ENCODE data around the gene HSP90AB1. TPM values are rescaled to one million over a fixed set of nuclear protein-coding genes. Genes with fewer than 3 reads are reported as not detected.

HSP90AB1 gene
- total and polyA plus RNA-seq, 9 of the 15 experiments (the other 6 are each of a cell fraction or from before 2014, with no cell fraction given): 1,780 to 3,358 (median 2,262) TPM

DNA sequence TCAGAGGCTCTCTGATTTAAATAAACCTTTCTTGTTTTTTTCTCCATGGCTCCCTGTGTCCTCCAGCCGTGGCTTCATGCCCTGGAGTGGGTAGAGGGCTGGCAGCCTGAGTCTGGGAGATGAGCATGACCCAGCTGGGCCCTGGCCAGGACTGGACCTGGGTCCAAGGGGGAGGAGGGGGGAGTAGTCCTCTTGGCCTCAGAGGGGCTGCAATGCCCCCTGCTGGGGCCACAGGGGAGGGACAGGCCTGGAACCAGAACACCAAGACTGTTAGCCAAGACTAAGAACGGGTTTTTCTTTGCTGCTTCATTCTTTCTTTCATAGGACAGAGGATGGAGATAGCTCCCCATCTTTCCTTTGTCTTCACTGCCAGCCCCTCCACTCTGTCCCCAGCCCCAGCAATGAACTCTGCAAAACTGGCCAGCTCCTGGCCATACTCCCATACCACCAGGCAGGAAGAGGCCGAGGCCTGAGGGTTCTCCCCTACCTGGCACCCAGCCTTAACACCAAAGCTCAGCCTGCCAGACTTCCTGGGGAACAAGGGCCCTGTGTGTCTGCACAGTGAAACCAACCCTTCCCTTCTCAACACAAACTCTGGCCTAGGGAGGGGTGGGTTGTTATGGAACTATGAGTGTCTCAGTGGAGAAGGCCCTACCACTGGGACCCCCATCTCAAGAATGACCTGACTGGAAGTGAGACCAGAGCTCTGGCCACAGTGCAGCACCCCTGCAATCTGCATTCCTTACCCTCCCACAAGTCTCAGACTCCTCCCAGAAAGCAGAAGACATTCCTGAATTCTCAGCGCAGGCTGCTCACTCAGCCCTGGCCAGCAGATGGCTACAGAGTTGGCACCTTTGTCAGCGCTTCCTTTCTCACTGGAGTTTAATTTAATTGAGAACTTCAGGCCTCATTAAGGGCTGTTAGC is 12.5 kb upstream of the HSP90AB1 start (continued):
- no peak for TF ChIP-seq ELF1 (tag; IDR thresholded peaks at IDR 0.05)
- no peak for TF ChIP-seq XRCC3 (IDR thresholded peaks at IDR 0.05)
- TF ChIP-seq CAMTA2 (CRISPR knock-in tag; conservative IDR thresholded peaks at IDR 0.05): no peak
- TF ChIP-seq PML (IDR thresholded peaks at IDR 0.05; ENCODE audit: low read length): no peak
- TF ChIP-seq SMAD2 (IDR thresholded peaks at IDR 0.05; ENCODE audit: low read depth, low read length): no peak
- TF ChIP-seq TGIF2 (CRISPR knock-in tag; IDR thresholded peaks at IDR 0.05): no peak
- 0 out of 2 replicates have a peak, but pooled peaks have one; percentile 30 for TF ChIP-seq MYNN (IDR thresholded peaks at IDR 0.05)
- no peak for TF ChIP-seq MYNN (CRISPR knock-in tag; IDR thresholded peaks at IDR 0.05)
- no peak for TF ChIP-seq TFAM (CRISPR knock-in tag; conservative IDR thresholded peaks at IDR 0.05)
- no peak for TF ChIP-seq SREBF2 (CRISPR knock-in tag; IDR thresholded peaks at IDR 0.05)
- no peak for TF ChIP-seq ZBTB33 (CRISPR knock-in tag; IDR thresholded peaks at IDR 0.05)
- TF ChIP-seq DIDO1 (tag; IDR thresholded peaks at IDR 0.05; ENCODE audit: low read depth): no peak
- TF ChIP-seq ZFP91 (CRISPR knock-in tag; IDR thresholded peaks at IDR 0.05): no peak
- peak; percentile 97 for TF ChIP-seq ARID2 (IDR thresholded peaks at IDR 0.05)
- TF ChIP-seq NCOA1 (IDR thresholded peaks at IDR 0.05; ENCODE audit: low read depth): no peak
- TF ChIP-seq PPARD (CRISPR knock-in tag; IDR thresholded peaks at IDR 0.05): no peak
- TF ChIP-seq ZNF707 (CRISPR knock-in tag; conservative IDR thresholded peaks at IDR 0.05): no peak
- no peak for TF ChIP-seq NFYB (IDR thresholded peaks at IDR 0.05; ENCODE audit: extremely low read depth, insufficient read length)
- no peak for TF ChIP-seq ILK (tag; IDR thresholded peaks at IDR 0.05; ENCODE audit: borderline replicate concordance, low read depth)
- TF ChIP-seq CTCFL (IDR thresholded peaks at IDR 0.05; ENCODE audit: borderline replicate concordance, insufficient read depth, low read depth, low read length, poor library complexity, severe bottlenecking): peak; percentile 78
- no peak for TF ChIP-seq DMBX1 (CRISPR knock-in tag; IDR thresholded peaks at IDR 0.05; ENCODE audit: borderline replicate concordance)
- peak; percentile 80; the same call in 1 of the 2 replicates for TF ChIP-seq ZNF263 (CRISPR knock-in tag; IDR thresholded peaks at IDR 0.05; ENCODE audit: borderline replicate concordance)

All from K562 (cell line).